ENCODE measurements around the gene TMEM94.
"Not testable (repeated sequence)": the region's sequence is repeated elsewhere in the genome, so short reads cannot be mapped to it uniquely, and the experiment has no call there.

Gene TMEM94

GRCh38 chr17:75477490-75477862 is 21.0 kb downstream of the TMEM94 start:
- DNase-seq: not testable (repeated sequence)

GRCh38 chr17:75478508-75478907 is 22.1 kb downstream of the TMEM94 start:
- no peak for DNase-seq

- DNase-seq: no peak
These were observed 23.8 kb downstream of the TMEM94 start for GRCh38 chr17:75480281-75480680.

- DNase-seq: no peak
These were observed 25.0 kb downstream of the TMEM94 start for GRCh38 chr17:75481194-75482068.

- DNase-seq: no peak
These were observed 25.9 kb downstream of the TMEM94 start for GRCh38 chr17:75482098-75482942.

- DNase-seq: peak; percentile 32
These were observed 29.3 kb downstream of the TMEM94 start for GRCh38 chr17:75485688-75486087.

GRCh38 chr17:75486151-75486550 is 29.7 kb downstream of the TMEM94 start:
- no peak for DNase-seq

- peak; percentile 14 for DNase-seq
These were observed 30.5 kb downstream of the TMEM94 start for GRCh38 chr17:75486951-75487350.

GRCh38 chr17:75487351-75488070 is 31.1 kb downstream of the TMEM94 start:
- DNase-seq: peak; percentile 27

GRCh38 chr17:75488693-75489510 is 32.5 kb downstream of the TMEM94 start:
- DNase-seq: no peak

GRCh38 chr17:75489511-75489955 is 33.1 kb downstream of the TMEM94 start:
- DNase-seq: no peak

- no peak for DNase-seq
These were observed 33.8 kb downstream of the TMEM94 start for GRCh38 chr17:75490173-75490743.

- DNase-seq: no peak
These were observed 34.7 kb downstream of the TMEM94 start for GRCh38 chr17:75490953-75491649.

GRCh38 chr17:75491680-75492079 is 35.2 kb downstream of the TMEM94 start:
- DNase-seq: no peak

GRCh38 chr17:75492555-75493168 is 36.2 kb downstream of the TMEM94 start:
- DNase-seq: no peak

- no peak for DNase-seq
These were observed 37.2 kb downstream of the TMEM94 start for GRCh38 chr17:75493476-75494129.

- no peak for DNase-seq
These were observed 38.0 kb downstream of the TMEM94 start for GRCh38 chr17:75494326-75494877.

GRCh38 chr17:75496005-75496404 is 39.6 kb downstream of the TMEM94 start:
- DNase-seq: no peak

GRCh38 chr17:75498039-75498725 is 41.7 kb downstream of the TMEM94 start:
- DNase-seq: no peak
